ENCODE data around the gene BCL7A.

BCL7A gene

GRCh38 chr12:121980191-121980891 lies 41.3 kb upstream of the BCL7A start:
- H3K9me3 ChIP-seq (ENCODE audit: control insufficient read depth, low read length) = no peaks in the 10 kb centered on the region
- no peak overlapping the region for H2AFZ ChIP-seq
- H3K36me3 ChIP-seq (ENCODE audit: control insufficient read depth, insufficient read depth, low read length) = no peaks in the 10 kb centered on the region
- TF ChIP-seq CTCF (IDR thresholded peaks at IDR 0.05) = no peak
- no peak overlapping the region for H3K4me3 ChIP-seq (ENCODE audit: low read depth, low read length)
- no peak overlapping the region for H3K9ac ChIP-seq
- no peaks in the 10 kb centered on the region for H3K4me1 ChIP-seq
- H3K4me2 ChIP-seq (ENCODE audit: low read length) = no peak overlapping the region
- no peaks in the 10 kb centered on the region for H3K27me3 ChIP-seq (ENCODE audit: control insufficient read depth, insufficient read depth, low read length)
- no peak overlapping the region for H3K27ac ChIP-seq
- no peaks in the 10 kb centered on the region for H3K79me2 ChIP-seq

- Histone ChIP-seq H3K4me2 (ENCODE audit: low read length) (no peak overlapping the region), H3K9me3 (ENCODE audit: control insufficient read depth, low read length) (no peaks in the 10 kb centered on the region), H3K36me3 (ENCODE audit: control insufficient read depth, insufficient read depth, low read length) (no peaks in the 10 kb centered on the region), H3K9ac (no peak overlapping the region), H2AFZ (no peak overlapping the region), H3K27me3 (ENCODE audit: control insufficient read depth, insufficient read depth, low read length) (no peaks in the 10 kb centered on the region), H3K4me3 (ENCODE audit: low read depth, low read length) (no peak overlapping the region), H3K27ac (no peak overlapping the region), H3K79me2 (no peaks in the 10 kb centered on the region), H3K4me1 (no peaks in the 10 kb centered on the region)
- TF ChIP-seq CTCF (IDR thresholded peaks at IDR 0.05) = no peak
Measured at GRCh38 chr12:121980892-121981272, 40.8 kb upstream of the BCL7A start.

- Histone ChIP-seq H3K4me2 (ENCODE audit: low read length) (no peak overlapping the region), H3K9ac (no peak overlapping the region), H3K27me3 (ENCODE audit: control insufficient read depth, insufficient read depth, low read length) (no peaks in the 10 kb centered on the region), H3K79me2 (no peaks in the 10 kb centered on the region), H3K9me3 (ENCODE audit: control insufficient read depth, low read length) (no peaks in the 10 kb centered on the region), H3K36me3 (ENCODE audit: control insufficient read depth, insufficient read depth, low read length) (no peaks in the 10 kb centered on the region), H3K4me1 (no peaks in the 10 kb centered on the region), H3K4me3 (ENCODE audit: low read depth, low read length) (no peak overlapping the region), H3K27ac (no peak overlapping the region), H2AFZ (no peak overlapping the region)
- TF ChIP-seq CTCF (IDR thresholded peaks at IDR 0.05) = no peak
Measured at GRCh38 chr12:121981456-121981855, 40.2 kb upstream of the BCL7A start.

GRCh38 chr12:121982950-121983349 lies 38.7 kb upstream of the BCL7A start:
- H3K27me3 ChIP-seq (ENCODE audit: control insufficient read depth, insufficient read depth, low read length) = no peaks in the 10 kb centered on the region
- no peak for TF ChIP-seq CTCF (IDR thresholded peaks at IDR 0.05)
- no peak overlapping the region for H3K27ac ChIP-seq
- no peak overlapping the region for H3K9ac ChIP-seq
- no peaks in the 10 kb centered on the region for H3K36me3 ChIP-seq (ENCODE audit: control insufficient read depth, insufficient read depth, low read length)
- H3K9me3 ChIP-seq (ENCODE audit: control insufficient read depth, low read length) = no peaks in the 10 kb centered on the region
- H3K79me2 ChIP-seq = no peaks in the 10 kb centered on the region
- H2AFZ ChIP-seq = no peak overlapping the region
- H3K4me2 ChIP-seq (ENCODE audit: low read length) = no peak overlapping the region
- H3K4me1 ChIP-seq = no peaks in the 10 kb centered on the region
- H3K4me3 ChIP-seq (ENCODE audit: low read depth, low read length) = no peak overlapping the region

- H2AFZ ChIP-seq = no peak overlapping the region
- no peaks in the 10 kb centered on the region for H3K79me2 ChIP-seq
- H3K4me2 ChIP-seq (ENCODE audit: low read length) = no peak overlapping the region
- H3K9ac ChIP-seq = no peak overlapping the region
- H3K9me3 ChIP-seq (ENCODE audit: control insufficient read depth, low read length) = no peaks in the 10 kb centered on the region
- H3K36me3 ChIP-seq (ENCODE audit: control insufficient read depth, insufficient read depth, low read length) = no peaks in the 10 kb centered on the region
- H3K4me1 ChIP-seq = no peaks in the 10 kb centered on the region
- no peak for TF ChIP-seq CTCF (IDR thresholded peaks at IDR 0.05)
- no peaks in the 10 kb centered on the region for H3K27me3 ChIP-seq (ENCODE audit: control insufficient read depth, insufficient read depth, low read length)
- no peak overlapping the region for H3K4me3 ChIP-seq (ENCODE audit: low read depth, low read length)
- no peak overlapping the region for H3K27ac ChIP-seq
Measured at GRCh38 chr12:121983536-121984210, 38.0 kb upstream of the BCL7A start.
